NB4 (cell line): ENCODE results near the gene LCN6.

Experiments used
- CTCF ChIP-seq: IDR thresholded peaks from one replicate; pipeline ENCODE4 v1.5.1; 2012; ENCODE audit warnings: low read depth, low read length
- MYC ChIP-seq: IDR thresholded peaks from 2 replicates; pipeline ENCODE4 v1.6.1; 2011; ENCODE audit warnings: low read depth, low read length
- POLR2A ChIP-seq: IDR thresholded peaks from 2 replicates; pipeline ENCODE4 v1.6.1; 2011; ENCODE audit warnings: mild to moderate bottlenecking; ENCODE audit not compliant: insufficient read length; ENCODE audit errors: extremely low read depth
- TF ChIP-seq, protein P1 (sequence below): IDR thresholded peaks from 2 replicates; pipeline ENCODE4 v1.6.1; 2011; ENCODE audit warnings: low read depth, low read length

DNA sequence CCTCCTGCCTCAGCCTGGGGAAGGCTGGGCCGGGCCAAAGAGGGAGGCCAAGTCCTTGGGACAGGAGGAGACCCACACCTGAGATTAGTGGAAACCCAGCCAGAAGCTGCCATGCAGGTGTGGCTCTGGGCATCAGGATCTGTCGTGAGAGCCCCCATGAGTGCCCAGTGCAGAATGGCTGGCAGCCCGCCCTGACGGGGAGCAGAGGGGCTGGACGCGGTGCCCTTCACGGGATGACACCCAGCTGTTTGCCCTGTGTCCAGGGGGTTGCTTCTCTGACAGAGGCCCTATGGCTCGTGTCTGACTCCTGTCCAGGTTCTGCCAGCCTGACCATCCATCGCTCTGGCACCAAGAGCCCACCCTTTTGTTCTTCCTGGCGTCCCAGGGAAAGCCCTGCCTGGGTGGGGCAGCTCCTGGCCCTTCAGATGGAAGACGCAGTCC is 27.4 kb downstream of the LCN6 start:
- no peak for TF ChIP-seq CTCF
- no peak for TF ChIP-seq POLR2A
- TF ChIP-seq MYC: no peak
- TF ChIP-seq, protein P1, sequence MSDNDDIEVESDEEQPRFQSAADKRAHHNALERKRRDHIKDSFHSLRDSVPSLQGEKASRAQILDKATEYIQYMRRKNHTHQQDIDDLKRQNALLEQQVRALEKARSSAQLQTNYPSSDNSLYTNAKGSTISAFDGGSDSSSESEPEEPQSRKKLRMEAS: no peak
